ENCODE data around the gene AK3.

- TF ChIP-seq POLR2A (IDR thresholded peaks at IDR 0.05; ENCODE audit: low read depth, low read length) (no peak), HDAC2 (IDR thresholded peaks at IDR 0.05) (no peak), POLR2AphosphoS2 (IDR thresholded peaks at IDR 0.05; ENCODE audit: low read depth, low read length) (no peak), SUZ12 (IDR thresholded peaks at IDR 0.05; ENCODE audit: unreplicated experiment) (no peak), POLR2AphosphoS5 (IDR thresholded peaks at IDR 0.05; ENCODE audit: low read length) (no peak), TARDBP (IDR thresholded peaks at IDR 0.05; ENCODE audit: borderline replicate concordance) (no peak), MEF2A (IDR thresholded peaks at IDR 0.05; ENCODE audit: insufficient read depth, low read depth, low read length) (no peak), EP300 (IDR thresholded peaks at IDR 0.05; ENCODE audit: borderline replicate concordance in 1 of 2, control insufficient read depth in 1 of 2, low read depth in 2 of 2, low read length in 2 of 2) (no peak), NR2C2 (IDR thresholded peaks at IDR 0.05; ENCODE audit: borderline replicate concordance, control insufficient read depth, insufficient read length, low read depth) (no peak), BACH1 (IDR thresholded peaks at IDR 0.05; ENCODE audit: borderline replicate concordance) (no peak)
- TF ChIP-seq, protein P1, sequence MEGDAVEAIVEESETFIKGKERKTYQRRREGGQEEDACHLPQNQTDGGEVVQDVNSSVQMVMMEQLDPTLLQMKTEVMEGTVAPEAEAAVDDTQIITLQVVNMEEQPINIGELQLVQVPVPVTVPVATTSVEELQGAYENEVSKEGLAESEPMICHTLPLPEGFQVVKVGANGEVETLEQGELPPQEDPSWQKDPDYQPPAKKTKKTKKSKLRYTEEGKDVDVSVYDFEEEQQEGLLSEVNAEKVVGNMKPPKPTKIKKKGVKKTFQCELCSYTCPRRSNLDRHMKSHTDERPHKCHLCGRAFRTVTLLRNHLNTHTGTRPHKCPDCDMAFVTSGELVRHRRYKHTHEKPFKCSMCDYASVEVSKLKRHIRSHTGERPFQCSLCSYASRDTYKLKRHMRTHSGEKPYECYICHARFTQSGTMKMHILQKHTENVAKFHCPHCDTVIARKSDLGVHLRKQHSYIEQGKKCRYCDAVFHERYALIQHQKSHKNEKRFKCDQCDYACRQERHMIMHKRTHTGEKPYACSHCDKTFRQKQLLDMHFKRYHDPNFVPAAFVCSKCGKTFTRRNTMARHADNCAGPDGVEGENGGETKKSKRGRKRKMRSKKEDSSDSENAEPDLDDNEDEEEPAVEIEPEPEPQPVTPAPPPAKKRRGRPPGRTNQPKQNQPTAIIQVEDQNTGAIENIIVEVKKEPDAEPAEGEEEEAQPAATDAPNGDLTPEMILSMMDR (IDR thresholded peaks at IDR 0.05 in 2 of 3, conservative IDR thresholded peaks at IDR 0.05 in 1 of 3; ENCODE audit: control insufficient read depth in 2 of 3, extremely low read depth in 1 of 3, insufficient read depth in 1 of 3, low read depth in 3 of 3, low read length in 3 of 3) = no peak
- TF ChIP-seq, protein P2, sequence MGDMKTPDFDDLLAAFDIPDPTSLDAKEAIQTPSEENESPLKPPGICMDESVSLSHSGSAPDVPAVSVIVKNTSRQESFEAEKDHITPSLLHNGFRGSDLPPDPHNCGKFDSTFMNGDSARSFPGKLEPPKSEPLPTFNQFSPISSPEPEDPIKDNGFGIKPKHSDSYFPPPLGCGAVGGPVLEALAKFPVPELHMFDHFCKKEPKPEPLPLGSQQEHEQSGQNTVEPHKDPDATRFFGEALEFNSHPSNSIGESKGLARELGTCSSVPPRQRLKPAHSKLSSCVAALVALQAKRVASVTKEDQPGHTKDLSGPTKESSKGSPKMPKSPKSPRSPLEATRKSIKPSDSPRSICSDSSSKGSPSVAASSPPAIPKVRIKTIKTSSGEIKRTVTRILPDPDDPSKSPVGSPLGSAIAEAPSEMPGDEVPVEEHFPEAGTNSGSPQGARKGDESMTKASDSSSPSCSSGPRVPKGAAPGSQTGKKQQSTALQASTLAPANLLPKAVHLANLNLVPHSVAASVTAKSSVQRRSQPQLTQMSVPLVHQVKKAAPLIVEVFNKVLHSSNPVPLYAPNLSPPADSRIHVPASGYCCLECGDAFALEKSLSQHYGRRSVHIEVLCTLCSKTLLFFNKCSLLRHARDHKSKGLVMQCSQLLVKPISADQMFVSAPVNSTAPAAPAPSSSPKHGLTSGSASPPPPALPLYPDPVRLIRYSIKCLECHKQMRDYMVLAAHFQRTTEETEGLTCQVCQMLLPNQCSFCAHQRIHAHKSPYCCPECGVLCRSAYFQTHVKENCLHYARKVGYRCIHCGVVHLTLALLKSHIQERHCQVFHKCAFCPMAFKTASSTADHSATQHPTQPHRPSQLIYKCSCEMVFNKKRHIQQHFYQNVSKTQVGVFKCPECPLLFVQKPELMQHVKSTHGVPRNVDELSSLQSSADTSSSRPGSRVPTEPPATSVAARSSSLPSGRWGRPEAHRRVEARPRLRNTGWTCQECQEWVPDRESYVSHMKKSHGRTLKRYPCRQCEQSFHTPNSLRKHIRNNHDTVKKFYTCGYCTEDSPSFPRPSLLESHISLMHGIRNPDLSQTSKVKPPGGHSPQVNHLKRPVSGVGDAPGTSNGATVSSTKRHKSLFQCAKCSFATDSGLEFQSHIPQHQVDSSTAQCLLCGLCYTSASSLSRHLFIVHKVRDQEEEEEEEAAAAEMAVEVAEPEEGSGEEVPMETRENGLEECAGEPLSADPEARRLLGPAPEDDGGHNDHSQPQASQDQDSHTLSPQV (IDR thresholded peaks at IDR 0.05) = no peak
- TF ChIP-seq, protein P3, sequence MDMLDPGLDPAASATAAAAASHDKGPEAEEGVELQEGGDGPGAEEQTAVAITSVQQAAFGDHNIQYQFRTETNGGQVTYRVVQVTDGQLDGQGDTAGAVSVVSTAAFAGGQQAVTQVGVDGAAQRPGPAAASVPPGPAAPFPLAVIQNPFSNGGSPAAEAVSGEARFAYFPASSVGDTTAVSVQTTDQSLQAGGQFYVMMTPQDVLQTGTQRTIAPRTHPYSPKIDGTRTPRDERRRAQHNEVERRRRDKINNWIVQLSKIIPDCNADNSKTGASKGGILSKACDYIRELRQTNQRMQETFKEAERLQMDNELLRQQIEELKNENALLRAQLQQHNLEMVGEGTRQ (IDR thresholded peaks at IDR 0.05; ENCODE audit: borderline replicate concordance, low read depth, low read length) = no peak
Observed at GRCh38 chr9:4738866-4739586, 2.0 kb downstream of the AK3 start.
